Measurements from ENCODE around the gene MBD3.
A peak's percentile ranks its signal among the peaks of the same experiment; 100 is the strongest.

The MBD3 gene

GRCh38 chr19:1572795-1573194 lies 19.9 kb downstream of the MBD3 start:
- peaks cover 17% of the 10 kb centered on the region for H3K36me3 ChIP-seq
- no peak overlapping the region for H3K4me3 ChIP-seq (ENCODE audit: low read depth in 1 of 2, low read length in 1 of 2)
- TF ChIP-seq CTCF (IDR thresholded peaks at IDR 0.05), result no peak
- no peak overlapping the region for H3K27ac ChIP-seq
- peaks cover 3 to 4% of the 10 kb centered on the region in 2 experiments for H3K4me1 ChIP-seq (ENCODE audit: control insufficient read depth in 1 of 2, insufficient read depth in 1 of 2, low read depth in 1 of 2, low read length in 1 of 2)
- peaks cover 34% of the 10 kb centered on the region for H3K27me3 ChIP-seq
- H3K9me3 ChIP-seq, result no peaks in the 10 kb centered on the region

- Histone ChIP-seq H3K9me3 (no peaks in the 10 kb centered on the region), H3K4me1 (ENCODE audit: control insufficient read depth in 1 of 2, insufficient read depth in 1 of 2, low read depth in 1 of 2, low read length in 1 of 2) (peaks cover 5 to 12% of the 10 kb centered on the region in 2 experiments), H3K27me3 (peaks cover 45% of the 10 kb centered on the region), H3K36me3 (peaks cover 3% of the 10 kb centered on the region), H3K27ac (no peak overlapping the region), H3K4me3 (ENCODE audit: low read depth in 1 of 2, low read length in 1 of 2) (no peak overlapping the region)
- TF ChIP-seq CTCF (IDR thresholded peaks at IDR 0.05), result no peak
These were observed 21.3 kb downstream of the MBD3 start for GRCh38 chr19:1571358-1571757.

GRCh38 chr19:1570836-1571235 lies 21.8 kb downstream of the MBD3 start:
- Histone ChIP-seq H3K27me3 (peaks cover 50% of the 10 kb centered on the region), H3K4me3 (ENCODE audit: low read depth in 1 of 2, low read length in 1 of 2) (no peak overlapping the region), H3K36me3 (no peaks in the 10 kb centered on the region), H3K4me1 (ENCODE audit: control insufficient read depth in 1 of 2, insufficient read depth in 1 of 2, low read depth in 1 of 2, low read length in 1 of 2) (peaks cover 5 to 12% of the 10 kb centered on the region in 2 experiments), H3K9me3 (no peaks in the 10 kb centered on the region), H3K27ac (no peak overlapping the region)
- TF ChIP-seq CTCF (IDR thresholded peaks at IDR 0.05), result no peak

GRCh38 chr19:1569997-1570396 lies 22.7 kb downstream of the MBD3 start:
- TF ChIP-seq CTCF (IDR thresholded peaks at IDR 0.05), result no peak
- Histone ChIP-seq H3K27me3 (peaks cover 59% of the 10 kb centered on the region), H3K36me3 (no peaks in the 10 kb centered on the region), H3K27ac (no peak overlapping the region), H3K4me1 (ENCODE audit: control insufficient read depth in 1 of 2, insufficient read depth in 1 of 2, low read depth in 1 of 2, low read length in 1 of 2) (peaks cover 5 to 12% of the 10 kb centered on the region in 2 experiments), H3K9me3 (no peaks in the 10 kb centered on the region), H3K4me3 (ENCODE audit: low read depth in 1 of 2, low read length in 1 of 2) (no peak overlapping the region)

- Histone ChIP-seq H3K4me1 (ENCODE audit: control insufficient read depth in 1 of 2, insufficient read depth in 1 of 2, low read depth in 1 of 2, low read length in 1 of 2) (peaks cover 5 to 12% of the 10 kb centered on the region in 2 experiments), H3K27ac (no peak within 1 kb of the TSS), H3K9me3 (no peaks in the 10 kb centered on the region)
These were observed 24.2 kb downstream of the MBD3 start, which contains the start of gene MEX3D for GRCh38 chr19:1568320-1569019. Gene MEX3D (minus strand): TSS chr19:1568325. CDS start chr19:1568058, 267 bp downstream.

More at GRCh38 chr19:1568320-1569019, 24.2 kb downstream of the MBD3 start, which contains the start of gene MEX3D:
- Histone ChIP-seq H3K36me3 (no peaks in the 10 kb centered on the region), H3K27me3 (peaks cover 74% of the 10 kb centered on the region), H3K4me3 (ENCODE audit: low read depth in 1 of 2, low read length in 1 of 2) (peak within 1 kb of the TSS; percentile 26 to 48)
- no peak for TF ChIP-seq CTCF (IDR thresholded peaks at IDR 0.05)

Data from neutrophil (primary cell).